ENCODE results near the gene KIF18B. TPM values are rescaled to one million over a fixed set of nuclear protein-coding genes. Genes with fewer than 3 reads are reported as not detected.
A peak's percentile ranks its signal among the peaks of the same experiment; 100 is the strongest.
"Not testable (repeated sequence)": the region's sequence is repeated elsewhere in the genome, so short reads cannot be mapped to it uniquely, and the experiment has no call there.

KIF18B gene
- total RNA-seq, 1 donor from 2014 or later = 1.7 TPM

DNA sequence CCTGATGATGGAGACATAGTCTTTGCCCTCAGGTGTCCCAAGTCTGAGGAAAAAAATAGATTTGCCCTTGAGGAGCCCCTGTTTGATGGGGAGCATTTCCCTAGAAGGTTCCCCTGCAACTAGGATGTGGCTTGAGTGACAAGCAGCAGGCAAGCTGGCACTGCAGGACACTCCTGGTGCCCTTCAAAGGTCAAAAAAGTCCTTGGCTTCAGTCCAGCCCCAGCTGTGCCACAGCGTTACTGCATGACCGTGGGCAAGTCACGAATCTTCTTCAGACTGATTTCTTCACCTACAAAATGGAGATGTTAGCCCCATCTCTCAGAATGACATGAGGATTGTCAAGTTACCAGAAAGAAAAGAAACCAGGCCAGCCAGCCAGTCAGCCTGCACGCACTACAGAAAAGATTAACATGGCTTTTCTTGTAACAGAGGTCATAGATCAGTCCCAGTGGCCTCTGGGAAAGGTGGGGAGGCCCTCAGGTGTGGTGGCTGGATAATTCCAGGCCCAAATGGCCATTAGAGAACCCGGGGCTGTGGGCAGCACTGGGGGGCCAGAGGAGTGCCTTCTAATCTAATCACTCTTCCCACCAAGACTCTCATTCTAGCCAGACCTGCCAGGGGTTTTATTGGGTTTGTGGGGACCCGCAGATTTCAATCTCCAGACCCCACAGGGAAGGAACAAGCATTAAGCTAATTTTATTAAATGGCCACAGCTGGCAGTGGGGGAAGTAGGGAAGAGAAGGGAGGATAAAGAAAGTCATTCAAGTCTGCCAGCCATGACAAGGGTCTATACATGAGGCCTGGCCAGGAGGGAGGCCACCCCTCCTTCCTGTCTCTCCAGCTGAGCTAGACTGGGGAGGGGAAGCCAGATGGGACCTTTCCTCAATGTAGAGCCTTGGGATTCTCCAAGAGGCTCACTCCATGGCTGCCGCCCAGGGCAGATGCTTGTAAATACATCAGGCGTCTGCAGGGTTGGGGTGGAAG lies 9.7 kb upstream of the KIF18B start:
- Mint-ChIP-seq H3K27me3 (peaks cover 26% of the 10 kb centered on the region), H3K9me3 (no peaks in the 10 kb centered on the region), H3K4me1 (peaks cover 7% of the 10 kb centered on the region), H3K36me3 (ENCODE audit: low read depth) (no peaks in the 10 kb centered on the region), H3K4me3 (no peak overlapping the region), H3K27ac (no peak overlapping the region)
- intact Hi-C loops (cut with micrococcal nuclease) = no loop called here
- TF ChIP-seq, protein P1, sequence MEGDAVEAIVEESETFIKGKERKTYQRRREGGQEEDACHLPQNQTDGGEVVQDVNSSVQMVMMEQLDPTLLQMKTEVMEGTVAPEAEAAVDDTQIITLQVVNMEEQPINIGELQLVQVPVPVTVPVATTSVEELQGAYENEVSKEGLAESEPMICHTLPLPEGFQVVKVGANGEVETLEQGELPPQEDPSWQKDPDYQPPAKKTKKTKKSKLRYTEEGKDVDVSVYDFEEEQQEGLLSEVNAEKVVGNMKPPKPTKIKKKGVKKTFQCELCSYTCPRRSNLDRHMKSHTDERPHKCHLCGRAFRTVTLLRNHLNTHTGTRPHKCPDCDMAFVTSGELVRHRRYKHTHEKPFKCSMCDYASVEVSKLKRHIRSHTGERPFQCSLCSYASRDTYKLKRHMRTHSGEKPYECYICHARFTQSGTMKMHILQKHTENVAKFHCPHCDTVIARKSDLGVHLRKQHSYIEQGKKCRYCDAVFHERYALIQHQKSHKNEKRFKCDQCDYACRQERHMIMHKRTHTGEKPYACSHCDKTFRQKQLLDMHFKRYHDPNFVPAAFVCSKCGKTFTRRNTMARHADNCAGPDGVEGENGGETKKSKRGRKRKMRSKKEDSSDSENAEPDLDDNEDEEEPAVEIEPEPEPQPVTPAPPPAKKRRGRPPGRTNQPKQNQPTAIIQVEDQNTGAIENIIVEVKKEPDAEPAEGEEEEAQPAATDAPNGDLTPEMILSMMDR (IDR thresholded peaks at IDR 0.05) = no peak
- CTCF ChIA-PET = no interaction called here
- DNase-seq (no peak), ATAC-seq (ENCODE audit: low read depth) (no peak)
- POLR2A ChIA-PET = no interaction called here

- Mint-ChIP-seq H3K4me3 (no peak overlapping the region), H3K27me3 (peaks cover 23% of the 10 kb centered on the region), H3K4me1 (peaks cover 7% of the 10 kb centered on the region), H3K9me3 (no peaks in the 10 kb centered on the region), H3K27ac (no peak overlapping the region), H3K36me3 (ENCODE audit: low read depth) (no peaks in the 10 kb centered on the region)
- ChIA-PET CTCF (no interaction called here), POLR2A (no interaction called here)
- intact Hi-C loops (cut with micrococcal nuclease) = no loop called here
- TF ChIP-seq, protein P1 (IDR thresholded peaks at IDR 0.05) = no peak
- DNase-seq = no peak
- no peak for ATAC-seq (ENCODE audit: low read depth)
These were observed 8.3 kb upstream of the KIF18B start for GRCh38 chr17:44955674-44956425.

GRCh38 chr17:44952946-44953475 lies 5.4 kb upstream of the KIF18B start:
- ATAC-seq (ENCODE audit: low read depth) = no peak
- CTCF ChIA-PET = no interaction called here
- peaks cover 10% of the 10 kb centered on the region for H3K27me3 Mint-ChIP-seq

DNA sequence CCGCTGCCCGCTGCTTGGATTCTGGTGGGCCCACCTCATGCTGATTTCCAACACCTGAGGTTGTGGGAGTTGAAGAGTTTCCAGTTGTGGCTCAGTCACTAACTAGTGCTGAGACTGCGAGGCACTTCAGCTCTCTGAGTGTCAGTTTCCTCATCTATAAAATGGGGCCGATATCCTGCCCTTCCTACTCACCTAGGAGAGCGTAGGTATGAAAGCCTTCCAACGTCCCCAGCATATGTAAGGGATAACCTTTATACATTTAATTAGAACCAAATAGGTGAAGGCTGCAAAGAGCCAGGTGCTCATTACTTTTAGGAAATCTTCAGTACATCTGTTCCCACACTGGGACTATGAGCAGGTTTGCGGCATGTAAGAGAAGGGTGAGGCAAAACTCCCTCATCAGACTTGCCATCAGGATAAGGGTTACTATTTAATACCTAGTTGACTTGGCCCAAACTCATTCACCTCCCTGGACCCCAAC lies 782 bp upstream of the KIF18B start:
- no peak for DNase-seq
- H3K27me3 Mint-ChIP-seq = peaks cover 4% of the 10 kb centered on the region
- CTCF ChIA-PET = no interaction called here
- no peak for ATAC-seq (ENCODE audit: low read depth)
- no peaks in the 10 kb centered on the region for H3K9me3 Mint-ChIP-seq
- POLR2A ChIA-PET = no interaction called here
- peaks cover 2% of the 10 kb centered on the region for H3K36me3 Mint-ChIP-seq (ENCODE audit: low read depth)
- peaks cover 14% of the 10 kb centered on the region for H3K4me1 Mint-ChIP-seq
- peak overlapping the region; percentile 86 for H3K27ac Mint-ChIP-seq
- intact Hi-C loops (cut with micrococcal nuclease) = no loop called here
- peak overlapping the region; percentile 91 for H3K4me3 Mint-ChIP-seq
- TF ChIP-seq, protein P1 (IDR thresholded peaks at IDR 0.05) = no peak

More at GRCh38 chr17:44952946-44953475, 5.4 kb upstream of the KIF18B start:
- no peaks in the 10 kb centered on the region for H3K36me3 Mint-ChIP-seq (ENCODE audit: low read depth)
- TF ChIP-seq, protein P1 (IDR thresholded peaks at IDR 0.05) = no peak
- no peak overlapping the region for H3K27ac Mint-ChIP-seq
- DNase-seq = no peak
- peaks cover 4% of the 10 kb centered on the region for H3K4me1 Mint-ChIP-seq
- POLR2A ChIA-PET = no interaction called here
- no peaks in the 10 kb centered on the region for H3K9me3 Mint-ChIP-seq
- no peak overlapping the region for H3K4me3 Mint-ChIP-seq
- intact Hi-C loops (cut with micrococcal nuclease) = no loop called here

DNA sequence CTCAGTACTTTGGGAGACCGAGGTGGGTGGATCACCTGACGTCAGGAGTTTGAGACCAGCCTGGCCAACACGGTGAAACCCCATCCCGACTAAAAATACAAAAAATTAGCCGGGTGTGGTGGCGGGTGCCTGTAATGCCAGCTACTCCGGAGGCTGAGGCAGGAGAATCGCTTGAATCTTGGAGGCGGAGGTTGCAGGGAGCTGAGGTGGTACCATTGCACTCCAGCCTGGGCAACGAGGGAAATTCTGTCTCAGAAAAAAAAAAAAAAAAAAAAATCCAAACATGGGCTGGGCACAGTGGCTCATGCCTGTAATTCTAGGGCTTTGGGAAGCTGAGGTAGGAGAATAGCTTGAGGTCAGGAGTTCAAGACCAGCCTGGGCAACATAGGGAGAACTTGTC lies 1.9 kb downstream of the KIF18B start:
- DNase-seq; intact Hi-C loops (cut with micrococcal nuclease); H3K36me3 Mint-ChIP-seq (ENCODE audit: low read depth); H3K4me3 Mint-ChIP-seq; H3K27me3 Mint-ChIP-seq; ATAC-seq (ENCODE audit: low read depth); POLR2A ChIA-PET; H3K9me3 Mint-ChIP-seq; H3K27ac Mint-ChIP-seq: not testable (repeated sequence)
- CTCF ChIA-PET = interaction anchor here (0.6 kb wide), 1 partner anchor 253 kb away, joined by 3 read pairs; no protein-coding TSS in a partner anchor
- H3K4me1 Mint-ChIP-seq = peaks cover 14% of the 10 kb centered on the region
